Activated CD8-positive, alpha-beta memory T cell treated with anti-CD3 and anti-CD28 coated beads, Interleukin-2, amount 10 ng/mL, durations not matched to agents 7 days and 5 days (primary cell): ENCODE data around the gene DGKB. TPM values are rescaled to one million over a fixed set of nuclear protein-coding genes. Genes with fewer than 3 reads are reported as not detected.

Experiments
- ATAC-seq: fragments of 150-1000 bp; cut with Tn5 transposase; one replicate; pipeline ENCODE4 v1.10.0; 2021; ENCODE audit warnings: moderate library complexity
- CTCF ChIA-PET: fragments of 350-600 bp; sonication (Branson Sonifier 250); formaldehyde crosslinking; loops from one replicate; lab custom pipeline; 2021; ENCODE audit warnings: antibody characterized with exemption; lab: Charles Lee
- DNase-seq: peaks from one replicate; pipeline ENCODE4 v3.0.0-alpha.2; 2020
- H3K27ac Mint-ChIP-seq: one replicate; pipeline ENCODE4 v1.8.0; 2021; ENCODE audit warnings: mild to moderate bottlenecking, mixed read lengths
- H3K27me3 Mint-ChIP-seq: one replicate; pipeline ENCODE4 v1.8.0; 2021; ENCODE audit warnings: mixed read lengths
- H3K36me3 Mint-ChIP-seq: one replicate; pipeline ENCODE4 v1.8.0; 2021; ENCODE audit warnings: mild to moderate bottlenecking, mixed read lengths
- H3K4me1 Mint-ChIP-seq: one replicate; pipeline ENCODE4 v1.8.0; 2021; ENCODE audit warnings: mixed read lengths
- H3K4me3 Mint-ChIP-seq: one replicate; pipeline ENCODE4 v1.8.0; 2021; ENCODE audit warnings: mild to moderate bottlenecking, moderate library complexity, mixed read lengths
- H3K9me3 Mint-ChIP-seq: one replicate; pipeline ENCODE4 v1.8.0; 2022; ENCODE audit warnings: low read depth, mixed read lengths
- total RNA-seq, 2 experiments: library from RNA; stranded (reverse); gene quantifications; one replicate each; pipeline ENCODE4 v1.2.3, GENCODE V29; 2021

Gene DGKB
- total RNA-seq, 2 experiments from 2014 or later: not detected

GRCh38 chr7:14199336-14199735, 703.2 kb downstream of the DGKB start:
- Mint-ChIP-seq H3K27ac (no peak overlapping the region), H3K27me3 (no peaks in the 10 kb centered on the region), H3K36me3 (no peaks in the 10 kb centered on the region), H3K4me1 (no peaks in the 10 kb centered on the region), H3K9me3 (no peaks in the 10 kb centered on the region), H3K4me3 (no peak overlapping the region)
- no peak for DNase-seq
- CTCF ChIA-PET: no interaction called here
- no peak for ATAC-seq

- Mint-ChIP-seq H3K9me3 (no peaks in the 10 kb centered on the region), H3K27me3 (no peaks in the 10 kb centered on the region), H3K27ac (no peak overlapping the region), H3K4me3 (no peak overlapping the region), H3K4me1 (no peaks in the 10 kb centered on the region), H3K36me3 (no peaks in the 10 kb centered on the region)
- no peak for ATAC-seq
- CTCF ChIA-PET: no interaction called here
- no peak for DNase-seq
These were observed 705.3 kb downstream of the DGKB start for GRCh38 chr7:14197280-14197679.

GRCh38 chr7:14196555-14196954, 706.0 kb downstream of the DGKB start:
- no peak for DNase-seq
- H3K4me3 Mint-ChIP-seq: no peak overlapping the region
- ATAC-seq: no peak
- H3K4me1 Mint-ChIP-seq: no peaks in the 10 kb centered on the region
- H3K27me3 Mint-ChIP-seq: no peaks in the 10 kb centered on the region
- H3K27ac Mint-ChIP-seq: no peak overlapping the region
- no peaks in the 10 kb centered on the region for H3K9me3 Mint-ChIP-seq
- H3K36me3 Mint-ChIP-seq: no peaks in the 10 kb centered on the region
- CTCF ChIA-PET: no interaction called here

GRCh38 chr7:14195871-14196270, 706.7 kb downstream of the DGKB start:
- no peak overlapping the region for H3K27ac Mint-ChIP-seq
- no peak overlapping the region for H3K4me3 Mint-ChIP-seq
- H3K4me1 Mint-ChIP-seq: no peaks in the 10 kb centered on the region
- no peak for ATAC-seq
- no peaks in the 10 kb centered on the region for H3K9me3 Mint-ChIP-seq
- CTCF ChIA-PET: no interaction called here
- no peaks in the 10 kb centered on the region for H3K27me3 Mint-ChIP-seq
- DNase-seq: no peak
- H3K36me3 Mint-ChIP-seq: no peaks in the 10 kb centered on the region

- no peaks in the 10 kb centered on the region for H3K36me3 Mint-ChIP-seq
- no peak overlapping the region for H3K4me3 Mint-ChIP-seq
- CTCF ChIA-PET: no interaction called here
- no peak overlapping the region for H3K27ac Mint-ChIP-seq
- H3K4me1 Mint-ChIP-seq: no peaks in the 10 kb centered on the region
- DNase-seq (no peak), ATAC-seq (no peak)
- no peaks in the 10 kb centered on the region for H3K9me3 Mint-ChIP-seq
- no peaks in the 10 kb centered on the region for H3K27me3 Mint-ChIP-seq
These were observed 707.5 kb downstream of the DGKB start for GRCh38 chr7:14195079-14195478.

GRCh38 chr7:14191686-14192098, 710.9 kb downstream of the DGKB start:
- no peak overlapping the region for H3K4me3 Mint-ChIP-seq
- H3K27me3 Mint-ChIP-seq: no peaks in the 10 kb centered on the region
- H3K36me3 Mint-ChIP-seq: no peaks in the 10 kb centered on the region
- H3K4me1 Mint-ChIP-seq: no peaks in the 10 kb centered on the region
- ATAC-seq (no peak), DNase-seq (no peak)
- CTCF ChIA-PET: no interaction called here
- H3K27ac Mint-ChIP-seq: no peak overlapping the region
- H3K9me3 Mint-ChIP-seq: peaks cover 3% of the 10 kb centered on the region

- DNase-seq (no peak), ATAC-seq (no peak)
- Mint-ChIP-seq H3K4me1 (no peaks in the 10 kb centered on the region), H3K36me3 (no peaks in the 10 kb centered on the region), H3K9me3 (peaks cover 3% of the 10 kb centered on the region), H3K27me3 (no peaks in the 10 kb centered on the region), H3K27ac (no peak overlapping the region), H3K4me3 (no peak overlapping the region)
- CTCF ChIA-PET: no interaction called here
These were observed 718.2 kb downstream of the DGKB start for GRCh38 chr7:14184292-14184864.

- no peaks in the 10 kb centered on the region for H3K9me3 Mint-ChIP-seq
- H3K27ac Mint-ChIP-seq: no peak overlapping the region
- no peak for ATAC-seq
- CTCF ChIA-PET: no interaction called here
- no peak for DNase-seq
- H3K4me3 Mint-ChIP-seq: no peak overlapping the region
- no peaks in the 10 kb centered on the region for H3K36me3 Mint-ChIP-seq
- no peaks in the 10 kb centered on the region for H3K4me1 Mint-ChIP-seq
- H3K27me3 Mint-ChIP-seq: no peaks in the 10 kb centered on the region
These were observed 722.8 kb downstream of the DGKB start for GRCh38 chr7:14179781-14180180.

GRCh38 chr7:14177876-14178275, 724.7 kb downstream of the DGKB start:
- no peaks in the 10 kb centered on the region for H3K27me3 Mint-ChIP-seq
- H3K27ac Mint-ChIP-seq: no peak overlapping the region
- H3K4me3 Mint-ChIP-seq: no peak overlapping the region
- H3K36me3 Mint-ChIP-seq: no peaks in the 10 kb centered on the region
- ATAC-seq (no peak), DNase-seq (no peak)
- CTCF ChIA-PET: no interaction called here
- H3K9me3 Mint-ChIP-seq: no peaks in the 10 kb centered on the region
- no peaks in the 10 kb centered on the region for H3K4me1 Mint-ChIP-seq

GRCh38 chr7:14170872-14171271, 731.7 kb downstream of the DGKB start:
- ATAC-seq (no peak), DNase-seq (no peak)
- H3K9me3 Mint-ChIP-seq: peaks cover 9% of the 10 kb centered on the region
- no peak overlapping the region for H3K27ac Mint-ChIP-seq
- H3K36me3 Mint-ChIP-seq: no peaks in the 10 kb centered on the region
- CTCF ChIA-PET: no interaction called here
- H3K27me3 Mint-ChIP-seq: no peaks in the 10 kb centered on the region
- no peak overlapping the region for H3K4me3 Mint-ChIP-seq
- H3K4me1 Mint-ChIP-seq: no peaks in the 10 kb centered on the region

GRCh38 chr7:14158111-14158510, 744.4 kb downstream of the DGKB start:
- Mint-ChIP-seq H3K9me3 (peaks cover 3% of the 10 kb centered on the region), H3K36me3 (peaks cover 1% of the 10 kb centered on the region), H3K4me1 (no peaks in the 10 kb centered on the region), H3K27ac (no peak overlapping the region), H3K27me3 (no peaks in the 10 kb centered on the region), H3K4me3 (no peak overlapping the region)
- DNase-seq (no peak), ATAC-seq (no peak)
- CTCF ChIA-PET: no interaction called here

- H3K4me3 Mint-ChIP-seq: no peak overlapping the region
- CTCF ChIA-PET: interaction anchor here (0.7 kb wide), 1 partner anchor 28 kb away, joined by 3 read pairs; no protein-coding TSS in a partner anchor
- peaks cover 1% of the 10 kb centered on the region for H3K36me3 Mint-ChIP-seq
- ATAC-seq (no peak), DNase-seq (no peak)
- H3K27ac Mint-ChIP-seq: no peak overlapping the region
- no peaks in the 10 kb centered on the region for H3K4me1 Mint-ChIP-seq
- peaks cover 3% of the 10 kb centered on the region for H3K9me3 Mint-ChIP-seq
- H3K27me3 Mint-ChIP-seq: no peaks in the 10 kb centered on the region
These were observed 746.1 kb downstream of the DGKB start for GRCh38 chr7:14156436-14156835.

GRCh38 chr7:14148974-14149373, 753.6 kb downstream of the DGKB start:
- no peaks in the 10 kb centered on the region for H3K36me3 Mint-ChIP-seq
- no peak for ATAC-seq
- no peak overlapping the region for H3K4me3 Mint-ChIP-seq
- no peak for DNase-seq
- H3K27ac Mint-ChIP-seq: no peak overlapping the region
- no peaks in the 10 kb centered on the region for H3K27me3 Mint-ChIP-seq
- H3K9me3 Mint-ChIP-seq: no peaks in the 10 kb centered on the region
- no peaks in the 10 kb centered on the region for H3K4me1 Mint-ChIP-seq
- CTCF ChIA-PET: no interaction called here

GRCh38 chr7:14147532-14147931, 755.0 kb downstream of the DGKB start:
- Mint-ChIP-seq H3K27ac (no peak overlapping the region), H3K4me1 (no peaks in the 10 kb centered on the region), H3K36me3 (no peaks in the 10 kb centered on the region), H3K9me3 (no peaks in the 10 kb centered on the region), H3K4me3 (no peak overlapping the region), H3K27me3 (no peaks in the 10 kb centered on the region)
- no peak for ATAC-seq
- no peak for DNase-seq
- CTCF ChIA-PET: no interaction called here

- no peaks in the 10 kb centered on the region for H3K36me3 Mint-ChIP-seq
- no peak overlapping the region for H3K27ac Mint-ChIP-seq
- DNase-seq (no peak), ATAC-seq (no peak)
- H3K27me3 Mint-ChIP-seq: no peaks in the 10 kb centered on the region
- CTCF ChIA-PET: no interaction called here
- no peaks in the 10 kb centered on the region for H3K4me1 Mint-ChIP-seq
- no peak overlapping the region for H3K4me3 Mint-ChIP-seq
- no peaks in the 10 kb centered on the region for H3K9me3 Mint-ChIP-seq
These were observed 758.0 kb downstream of the DGKB start for GRCh38 chr7:14144538-14144937.
